SK-N-SH (cell line): ENCODE data around the gene SLC7A7. TPM values are rescaled to one million over a fixed set of nuclear protein-coding genes. Genes with fewer than 3 reads are reported as not detected.

Source experiments
- polyA plus RNA-seq, 3 experiments: library from polyadenylated mRNA; depleted of rRNA; stranded (reverse); fragments of >200 nt; gene quantifications; 2 replicates each; pipeline ENCODE4 v1.2.3, GENCODE V29; 2012
- small RNA-seq, 7 experiments: library from RNA; depleted of rRNA; stranded (forward); fragments of <200 nt; gene quantifications; one replicate each; pipeline ENCODE3, GENCODE V24; 2012

Gene SLC7A7
- polyA plus RNA-seq, 1 of the 3 experiments (the other 2 are of a cell fraction): 0.30 TPM

Small RNA genes lying within 50 kb of the gene (small RNA-seq; reads per million reads assigned to genes)
- gene RF00019 (0 reads per million in 7 experiments), gene RF00588 (0 reads per million in 7 experiments)

Other genes starting within 250 kb of the SLC7A7 start
- gene DAD1, start 226.2 kb downstream of the SLC7A7 start, polyA plus RNA-seq (2012; rRNA removed): 406 and 478 TPM in 2 replicates
- 15.0 and 18.8 TPM in 2 replicates for gene ABHD4, start 217.1 kb downstream of the SLC7A7 start, polyA plus RNA-seq (2012; rRNA removed)
- gene OR6J1, start 171.1 kb downstream of the SLC7A7 start, polyA plus RNA-seq (2012; rRNA removed): not detected in 2 replicates
- 119 and 133 TPM in 2 replicates for gene OXA1L, start 48.7 kb downstream of the SLC7A7 start, polyA plus RNA-seq (2012; rRNA removed)
- gene MRPL52, start 14.5 kb upstream of the SLC7A7 start, polyA plus RNA-seq (2012; rRNA removed): 80.8 and 116 TPM in 2 replicates
- gene MMP14, start 21.1 kb upstream of the SLC7A7 start, polyA plus RNA-seq (2012; rRNA removed): 139 and 142 TPM in 2 replicates
- 87.8 and 117 TPM in 2 replicates for gene LRP10, start 56.3 kb upstream of the SLC7A7 start, polyA plus RNA-seq (2012; rRNA removed)
- 0.26 and 0.36 TPM in 2 replicates for gene REM2, start 67.8 kb upstream of the SLC7A7 start, polyA plus RNA-seq (2012; rRNA removed)
- gene RBM23, start 103.7 kb upstream of the SLC7A7 start, polyA plus RNA-seq (2012; rRNA removed): 52.4 and 65.5 TPM in 2 replicates
- gene PRMT5, start 113.9 kb upstream of the SLC7A7 start, polyA plus RNA-seq (2012; rRNA removed): 132 and 174 TPM in 2 replicates
- 25.0 and 27.3 TPM in 2 replicates for gene HAUS4, start 141.7 kb upstream of the SLC7A7 start, polyA plus RNA-seq (2012; rRNA removed)
- gene AJUBA, start 167.1 kb upstream of the SLC7A7 start, polyA plus RNA-seq (2012; rRNA removed): 24.4 and 36.2 TPM in 2 replicates
- 9.1 and 9.5 TPM in 2 replicates for gene C14orf93, start 194.7 kb upstream of the SLC7A7 start, polyA plus RNA-seq (2012; rRNA removed)
- 337 and 401 TPM in 2 replicates for gene PSMB5, start 219.5 kb upstream of the SLC7A7 start, polyA plus RNA-seq (2012; rRNA removed)
- not detected in 2 replicates for gene PSMB11, start 226.8 kb upstream of the SLC7A7 start, polyA plus RNA-seq (2012; rRNA removed)
- 30.8 and 36.7 TPM in 2 replicates for gene CDH24, start 242.1 kb upstream of the SLC7A7 start, polyA plus RNA-seq (2012; rRNA removed)